HG03521 (cell line): ENCODE results near the gene TRUB2.
"Not testable (repeated sequence)": the region's sequence is repeated elsewhere in the genome, so short reads cannot be mapped to it uniquely, and the experiment has no call there.

ENCODE experiments used
- ATAC-seq: cut with Tn5 transposase; IDR thresholded peaks from one replicate; pipeline ENCODE4 v1.9.1; 2021; ENCODE audit warnings: mild to moderate bottlenecking, moderate library complexity; ENCODE audit not compliant: unreplicated experiment

The TRUB2 gene

GRCh38 chr9:128341435-128341849 is 19.2 kb upstream of the TRUB2 start:
- peak; percentile 35 for ATAC-seq

GRCh38 chr9:128340691-128341434 is 18.6 kb upstream of the TRUB2 start:
- ATAC-seq: no peak

GRCh38 chr9:128339761-128340690 is 17.8 kb upstream of the TRUB2 start, which contains the start of gene SLC27A4:
Gene SLC27A4, plus strand, starts transcription at chr9:128340527. Its CDS starts 2,606 bp downstream, at chr9:128343133.
- ATAC-seq: peak; percentile 77

- not testable (repeated sequence) for ATAC-seq
Measured at GRCh38 chr9:128338852-128339614, 16.8 kb upstream of the TRUB2 start.

GRCh38 chr9:128337936-128338335 is 15.7 kb upstream of the TRUB2 start:
- no peak for ATAC-seq

- ATAC-seq: no peak
Measured at GRCh38 chr9:128335914-128336313, 13.7 kb upstream of the TRUB2 start.

GRCh38 chr9:128335161-128335560 is 12.9 kb upstream of the TRUB2 start:
- ATAC-seq: no peak

- ATAC-seq: no peak
Measured at GRCh38 chr9:128333451-128333869, 11.2 kb upstream of the TRUB2 start.

GRCh38 chr9:128325629-128326028 is 3.4 kb upstream of the TRUB2 start:
- ATAC-seq: no peak

GRCh38 chr9:128324401-128324800 is 2.2 kb upstream of the TRUB2 start:
- ATAC-seq: no peak

- ATAC-seq: no peak
Measured at GRCh38 chr9:128323791-128324190, 1.5 kb upstream of the TRUB2 start.

GRCh38 chr9:128323212-128323730 is 1.0 kb upstream of the TRUB2 start:
- no peak for ATAC-seq

GRCh38 chr9:128321879-128322403 is 306 bp downstream of the TRUB2 start:
- ATAC-seq: no peak

- no peak for ATAC-seq
Measured at GRCh38 chr9:128321343-128321742, 904 bp downstream of the TRUB2 start.

- no peak for ATAC-seq
Measured at GRCh38 chr9:128317629-128318028, 4.6 kb downstream of the TRUB2 start.

- no peak for ATAC-seq
Measured at GRCh38 chr9:128316421-128316820, 5.8 kb downstream of the TRUB2 start.

- ATAC-seq: no peak
Measured at GRCh38 chr9:128314697-128315096, 7.5 kb downstream of the TRUB2 start.

GRCh38 chr9:128310461-128310860 is 11.8 kb downstream of the TRUB2 start:
- ATAC-seq: no peak

GRCh38 chr9:128309551-128309950 is 12.7 kb downstream of the TRUB2 start:
- ATAC-seq: no peak

GRCh38 chr9:128304971-128305288 is 17.3 kb downstream of the TRUB2 start:
- no peak for ATAC-seq
